Body of pancreas (tissue), 4 donors: ENCODE measurements around the gene DVL1.

ENCODE experiments used
- CTCF ChIP-seq, 7 experiments: fragments of 450-650 bp in 4 of 7; fragments of 200-600 bp in 3 of 7; sonication (generic) in 3 of 7; IDR thresholded peaks; one replicate each; pipeline ENCODE4 v1.5.1; 2016 to 2019; ENCODE audit warnings: antibody characterized with exemption in 7 of 7
- POLR2A ChIP-seq, 3 donors: fragments of 450-650 bp; IDR thresholded peaks; one replicate each; pipeline ENCODE4 v1.6.1; 2016; ENCODE audit warnings: antibody characterized with exemption in 3 of 3, mild to moderate bottlenecking in 2 of 3

GRCh38 chr1:1367315-1367714, 18.1 kb upstream of the DVL1 start:
- no peak for TF ChIP-seq CTCF (IDR thresholded peaks at IDR 0.05)
- no peak for TF ChIP-seq POLR2A (IDR thresholded peaks at IDR 0.05)
